HEK293 (cell line): Measurements from ENCODE around the gene PRPH2.

Experiments
- CTCF ChIA-PET: fragments of 350-600 bp; formaldehyde crosslinking; extraction: SDS; loops from one replicate; lab custom pipeline; 2021; ENCODE audit warnings: antibody characterized with exemption; lab: Yijun Ruan, JAX
- POLR2A ChIA-PET: fragments of 300-600 bp; formaldehyde crosslinking; extraction: SDS; loops from one replicate; lab custom pipeline; 2020; ENCODE audit warnings: antibody characterized with exemption, inconsistent platforms; lab: Yijun Ruan, JAX
- H3K27ac ChIP-seq: fragments of 200-500 bp; sonication (Bioruptor generic); 2 replicates; pipeline ENCODE4 v1.5.1; 2014; ENCODE audit warnings: low read depth, low read length, control low read depth, inconsistent platforms; ENCODE audit errors: extremely low read depth
- H3K36me3 ChIP-seq, 2 experiments: fragments of 200-500 bp in 1 of 2; sonication (Bioruptor generic) in 1 of 2; 1 replicate in 1 of 2; 2 replicates in 1 of 2; pipeline ENCODE4 v1.5.1; 2014 to 2017; ENCODE audit warnings: inconsistent platforms in 2 of 2, low read length in 2 of 2; ENCODE audit not compliant: control insufficient read depth in 2 of 2, insufficient read depth in 1 of 2
- H3K4me1 ChIP-seq: fragments of 200-500 bp; sonication (Bioruptor generic); 2 replicates; pipeline ENCODE4 v1.5.1; 2014; ENCODE audit warnings: mild to moderate bottlenecking, low read length, inconsistent platforms; ENCODE audit not compliant: control insufficient read depth, insufficient read depth
- H3K4me3 ChIP-seq: 2 replicates; pipeline ENCODE4 v1.5.1; 2011; ENCODE audit warnings: low read depth, mild to moderate bottlenecking, control low read depth, low read length, moderate library complexity
- H3K9me3 ChIP-seq: fragments of 200-500 bp; sonication (Bioruptor generic); 2 replicates; pipeline ENCODE4 v1.5.1; 2014; ENCODE audit warnings: low read depth, low read length, inconsistent platforms; ENCODE audit not compliant: control insufficient read depth, insufficient read depth
- BCL11A ChIP-seq: fragments of 450-650 bp; formaldehyde crosslinking; IDR thresholded peaks from 2 replicates; pipeline ENCODE4 v1.5.1; 2016; ENCODE audit warnings: low read depth, missing biosample characterization, missing genetic modification characterization
- ZBTB7A ChIP-seq: fragments of 450-650 bp; formaldehyde crosslinking; IDR thresholded peaks from 2 replicates; pipeline ENCODE4 v1.5.1; 2016; ENCODE audit warnings: low read depth, missing biosample characterization, missing genetic modification characterization
- ZFP3 ChIP-seq: fragments of 450-650 bp; formaldehyde crosslinking; IDR thresholded peaks from 2 replicates; pipeline ENCODE4 v1.5.1; 2016; ENCODE audit warnings: low read depth, missing biosample characterization, missing genetic modification characterization
- ZNF266 ChIP-seq: fragments of 450-650 bp; formaldehyde crosslinking; IDR thresholded peaks from 2 replicates; pipeline ENCODE4 v1.5.1; 2016; ENCODE audit warnings: missing biosample characterization, missing genetic modification characterization, low read depth
- ZNF302 ChIP-seq: fragments of 450-650 bp; formaldehyde crosslinking; IDR thresholded peaks from 2 replicates; pipeline ENCODE4 v1.5.1; 2016; ENCODE audit warnings: missing biosample characterization, missing genetic modification characterization, low read depth
- ZNF521 ChIP-seq: fragments of 450-650 bp; formaldehyde crosslinking; IDR thresholded peaks from 2 replicates; pipeline ENCODE4 v1.5.1; 2017; ENCODE audit warnings: missing biosample characterization, mild to moderate bottlenecking, missing genetic modification characterization
- ZNF837 ChIP-seq: fragments of 450-650 bp; formaldehyde crosslinking; IDR thresholded peaks from 2 replicates; pipeline ENCODE4 v1.5.1; 2016; ENCODE audit warnings: missing biosample characterization, missing genetic modification characterization
- ZSCAN18 ChIP-seq: fragments of 450-650 bp; formaldehyde crosslinking; IDR thresholded peaks from 2 replicates; pipeline ENCODE4 v1.5.1; 2016; ENCODE audit warnings: missing biosample characterization, missing genetic modification characterization
- ZSCAN23 ChIP-seq: fragments of 450-650 bp; formaldehyde crosslinking; IDR thresholded peaks from 2 replicates; pipeline ENCODE4 v1.5.1; 2016; ENCODE audit warnings: missing biosample characterization, missing genetic modification characterization
- ZSCAN5A ChIP-seq: fragments of 450-650 bp; formaldehyde crosslinking; IDR thresholded peaks from 2 replicates; pipeline ENCODE4 v1.5.1; 2016; ENCODE audit warnings: missing biosample characterization, missing genetic modification characterization

Gene PRPH2

GRCh38 chr6:42698217-42698616, 24.2 kb downstream of the PRPH2 start:
- Histone ChIP-seq H3K9me3 (no peaks in the 10 kb centered on the region), H3K4me3 (no peak overlapping the region), H3K27ac (no peak overlapping the region), H3K36me3 (peaks cover 9 to 19% of the 10 kb centered on the region in 2 experiments), H3K4me1 (no peaks in the 10 kb centered on the region)
- no peak for TF ChIP-seq ZNF266
- ChIA-PET CTCF (interaction anchor here (1.2 to 2.1 kb wide), 2 partner anchors 28 to 203 kb away, joined by 3 to 7 read pairs; no protein-coding TSS in a partner anchor), POLR2A (no interaction called here)

GRCh38 chr6:42697268-42697655, 25.1 kb downstream of the PRPH2 start:
- CTCF ChIA-PET = interaction anchor here (1.2 to 2.1 kb wide), 3 partner anchors 29 to 204 kb away, joined by 3 to 7 read pairs (median 6); no protein-coding TSS in a partner anchor
- Histone ChIP-seq H3K36me3 (peaks cover 15 to 29% of the 10 kb centered on the region in 2 experiments), H3K9me3 (no peaks in the 10 kb centered on the region), H3K4me1 (no peaks in the 10 kb centered on the region), H3K27ac (no peak overlapping the region), H3K4me3 (no peak overlapping the region)
- TF ChIP-seq BCL11A (no peak), ZNF837 (tag by site-specific recombination) (no peak), ZNF302 (no peak), ZSCAN5A (tag by site-specific recombination) (no peak), ZNF521 (no peak)
- POLR2A ChIA-PET = interaction anchor here (1.0 kb wide), 1 partner anchor 86 kb away, joined by 4 read pairs; no protein-coding TSS in a partner anchor

- H3K4me1 ChIP-seq = no peaks in the 10 kb centered on the region
- no peaks in the 10 kb centered on the region for H3K9me3 ChIP-seq
- POLR2A ChIA-PET = interaction anchor here (0.7 to 1.0 kb wide), 2 partner anchors 21 to 86 kb away, joined by 3 to 4 read pairs; no protein-coding TSS in a partner anchor
- H3K4me3 ChIP-seq = no peak overlapping the region
- peaks cover 16 to 34% of the 10 kb centered on the region in 2 experiments for H3K36me3 ChIP-seq
- no peak for TF ChIP-seq ZBTB7A (tag by site-specific recombination)
- H3K27ac ChIP-seq = no peak overlapping the region
- CTCF ChIA-PET = interaction anchor here (0.6 to 2.0 kb wide), 2 partner anchors 16 to 34 kb away, joined by 3 to 6 read pairs; no protein-coding TSS in a partner anchor
Observed at GRCh38 chr6:42696526-42697267, 25.7 kb downstream of the PRPH2 start.

- H3K4me3 ChIP-seq = no peak overlapping the region
- POLR2A ChIA-PET = interaction anchor here (0.6 kb wide), 1 partner anchor 783 kb away, joined by 5 read pairs; no protein-coding TSS in a partner anchor
- TF ChIP-seq ZFP3 (tag by site-specific recombination) (no peak), ZSCAN23 (no peak), ZSCAN18 (tag by site-specific recombination) (no peak)
- CTCF ChIA-PET = interaction anchor here (0.6 to 0.9 kb wide), 3 partner anchors 33 to 163 kb away, joined by 3 to 6 read pairs (median 3); no protein-coding TSS in a partner anchor
- no peaks in the 10 kb centered on the region for H3K9me3 ChIP-seq
- H3K4me1 ChIP-seq = no peaks in the 10 kb centered on the region
- H3K36me3 ChIP-seq = peaks cover 28 to 54% of the 10 kb centered on the region in 2 experiments
- H3K27ac ChIP-seq = no peak overlapping the region
Observed at GRCh38 chr6:42694586-42694985, 27.8 kb downstream of the PRPH2 start.
